ENCODE data around the gene KANSL3. TPM values are rescaled to one million over a fixed set of nuclear protein-coding genes. Genes with fewer than 3 reads are reported as not detected.

KANSL3 gene
- total and polyA plus RNA-seq, 9 donors: 28.0 to 55.7 (median 47.0) TPM

GRCh38 chr2:96577501-96577900 is 60.6 kb downstream of the KANSL3 start:
- intact Hi-C loops (cut with DNase I): no loop called here
- 84 to 86% (median 85%) methylated on average over 5 of the region's 5 CpGs for WGBS, 3 donors
- H3K4me1 ChIP-seq (ENCODE audit: insufficient read depth): no peaks in the 10 kb centered on the region
- no peak for DNase-seq
- TF ChIP-seq CTCF (IDR thresholded peaks at IDR 0.05) (no peak), POLR2A (IDR thresholded peaks at IDR 0.05) (no peak), EP300 (IDR thresholded peaks at IDR 0.05) (no peak)
- H3K36me3 ChIP-seq: no peaks in the 10 kb centered on the region
- no peaks in the 10 kb centered on the region for H3K9me3 ChIP-seq
- no peak overlapping the region for H3K27ac ChIP-seq
- H3K4me3 ChIP-seq: no peak overlapping the region
- H3K27me3 ChIP-seq: no peaks in the 10 kb centered on the region

GRCh38 chr2:96575785-96576456 is 62.2 kb downstream of the KANSL3 start:
- intact Hi-C loops (cut with DNase I): no loop called here
- DNase-seq: no peak
- TF ChIP-seq CTCF (IDR thresholded peaks at IDR 0.05) (no peak), POLR2A (IDR thresholded peaks at IDR 0.05) (no peak), EP300 (IDR thresholded peaks at IDR 0.05) (no peak)
- no peaks in the 10 kb centered on the region for H3K36me3 ChIP-seq
- H3K27me3 ChIP-seq: no peaks in the 10 kb centered on the region
- no peaks in the 10 kb centered on the region for H3K4me1 ChIP-seq (ENCODE audit: insufficient read depth)
- H3K9me3 ChIP-seq: no peaks in the 10 kb centered on the region
- 43 to 53% (median 48%) methylated on average over 1 of the region's 1 CpG for WGBS, 3 donors
- no peak overlapping the region for H3K27ac ChIP-seq
- H3K4me3 ChIP-seq: no peak overlapping the region

- Histone ChIP-seq H3K27me3 (no peaks in the 10 kb centered on the region), H3K4me1 (ENCODE audit: insufficient read depth) (no peaks in the 10 kb centered on the region), H3K36me3 (no peaks in the 10 kb centered on the region), H3K9me3 (no peaks in the 10 kb centered on the region), H3K4me3 (no peak overlapping the region), H3K27ac (no peak overlapping the region)
- DNase-seq: no peak
- intact Hi-C loops (cut with DNase I): no loop called here
- WGBS, 3 donors: 90 to 93% (median 90%) methylated on average over 2 of the region's 2 CpGs
- no peak for TF ChIP-seq POLR2A (IDR thresholded peaks at IDR 0.05)
- TF ChIP-seq EP300 (IDR thresholded peaks at IDR 0.05): no peak
- TF ChIP-seq CTCF (IDR thresholded peaks at IDR 0.05): no peak
Observed at GRCh38 chr2:96574364-96574763, 63.7 kb downstream of the KANSL3 start.

GRCh38 chr2:96568094-96568493 is 70.0 kb downstream of the KANSL3 start:
- no peaks in the 10 kb centered on the region for H3K27me3 ChIP-seq
- H3K36me3 ChIP-seq: no peaks in the 10 kb centered on the region
- WGBS, 3 donors: 74 to 94% (median 78%) methylated on average over 3 of the region's 3 CpGs
- H3K4me3 ChIP-seq: no peak overlapping the region
- no peak overlapping the region for H3K27ac ChIP-seq
- no peak for DNase-seq
- H3K9me3 ChIP-seq: no peaks in the 10 kb centered on the region
- no peak for TF ChIP-seq EP300 (IDR thresholded peaks at IDR 0.05)
- TF ChIP-seq CTCF (IDR thresholded peaks at IDR 0.05): no peak
- no peak for TF ChIP-seq POLR2A (IDR thresholded peaks at IDR 0.05)
- intact Hi-C loops (cut with DNase I): no loop called here
- no peaks in the 10 kb centered on the region for H3K4me1 ChIP-seq (ENCODE audit: insufficient read depth)
